Mesendoderm (in vitro differentiated cells): ENCODE data around the gene PLAAT3.
"Not testable (repeated sequence)": the region's sequence is repeated elsewhere in the genome, so short reads cannot be mapped to it uniquely, and the experiment has no call there.

Experiments used
- DNase-seq: peaks from one replicate; pipeline ENCODE4 v3.0.0; 2013
- H2AK5ac ChIP-seq: 2 replicates; pipeline ENCODE4 v1.6.1; 2013; ENCODE audit warnings: low read length, inconsistent platforms
- H2BK120ac ChIP-seq: 2 replicates; pipeline ENCODE4 v1.6.1; 2013; ENCODE audit warnings: low read depth, mild to moderate bottlenecking, low read length, moderate library complexity, mixed read lengths
- H2BK15ac ChIP-seq: replicated peaks from 2 replicates; pipeline ENCODE4 v1.6.1; 2013; ENCODE audit warnings: low read depth, mild to moderate bottlenecking, moderate library complexity
- H2BK5ac ChIP-seq: 2 replicates; pipeline ENCODE4 v1.6.1; 2013; ENCODE audit warnings: low read length, inconsistent platforms
- H3K18ac ChIP-seq: 2 replicates; pipeline ENCODE4 v1.6.1; 2013; ENCODE audit warnings: mild to moderate bottlenecking, low read length, mixed read lengths
- H3K23ac ChIP-seq: one replicate; pipeline ENCODE4 v1.6.1; 2013; ENCODE audit warnings: low read length
- H3K27ac ChIP-seq: 2 replicates; pipeline ENCODE4 v1.5.1; 2013; ENCODE audit warnings: low read depth, mild to moderate bottlenecking, inconsistent platforms, low read length, moderate library complexity
- H3K27me3 ChIP-seq: 2 replicates; pipeline ENCODE4 v1.6.1; 2013; ENCODE audit warnings: low read length, control low read depth, mild to moderate bottlenecking, inconsistent platforms; ENCODE audit not compliant: insufficient read depth, poor library complexity
- H3K36me3 ChIP-seq: 2 replicates; pipeline ENCODE4 v1.6.1; 2013; ENCODE audit warnings: low read length, inconsistent platforms; ENCODE audit not compliant: control insufficient read depth, insufficient read depth
- H3K4ac ChIP-seq: one replicate; pipeline ENCODE4 v1.6.1; 2013; ENCODE audit warnings: low read depth, mild to moderate bottlenecking, low read length, moderate library complexity
- H3K4me1 ChIP-seq: 2 replicates; pipeline ENCODE4 v1.6.1; 2013; ENCODE audit warnings: low read depth, low read length, inconsistent platforms; ENCODE audit not compliant: control insufficient read depth
- H3K4me2 ChIP-seq: 2 replicates; pipeline ENCODE4 v1.6.1; 2013; ENCODE audit warnings: low read length
- H3K4me3 ChIP-seq: 2 replicates; pipeline ENCODE4 v1.5.1; 2013; ENCODE audit warnings: mild to moderate bottlenecking, low read length
- H3K56ac ChIP-seq: one replicate; pipeline ENCODE4 v1.6.1; 2013; ENCODE audit warnings: low read length
- H3K79me1 ChIP-seq: 2 replicates; pipeline ENCODE4 v1.6.1; 2013; ENCODE audit warnings: low read length, inconsistent platforms
- H3K79me2 ChIP-seq: 2 replicates; pipeline ENCODE4 v1.6.1; 2013; ENCODE audit warnings: mild to moderate bottlenecking, low read length; ENCODE audit not compliant: control insufficient read depth, insufficient read depth
- H3K9ac ChIP-seq: 2 replicates; pipeline ENCODE4 v1.6.1; 2013; ENCODE audit warnings: low read length, inconsistent platforms
- H4K5ac ChIP-seq: one replicate; pipeline ENCODE4 v1.6.1; 2013; ENCODE audit warnings: low read length
- H4K8ac ChIP-seq: one replicate; pipeline ENCODE4 v1.6.1; 2013; ENCODE audit warnings: low read depth, mild to moderate bottlenecking, control low read depth, low read length, moderate library complexity
- WGBS: extraction: QIAGEN DNeasy Blood & Tissue Kit; methylation state at CpG from one replicate; pipeline ENCODE4 v1.1.7; 2013; ENCODE audit warnings: low lambda C conversion rate, missing lambda C conversion rate; ENCODE audit not compliant: insufficient coverage; ENCODE audit errors: extremely low coverage; 5-methylcytosine and 5-hydroxymethylcytosine counted together

PLAAT3 gene

GRCh38 chr11:63528156-63528555, 86.1 kb downstream of the PLAAT3 start:
- not testable (repeated sequence) for H3K79me2 ChIP-seq, H3K4me2 ChIP-seq, H2AK5ac ChIP-seq, H4K8ac ChIP-seq, H3K79me1 ChIP-seq, H3K23ac ChIP-seq, H3K4me3 ChIP-seq, H3K9ac ChIP-seq, H2BK15ac ChIP-seq, H2BK5ac ChIP-seq, H3K56ac ChIP-seq, H3K36me3 ChIP-seq, DNase-seq, H3K18ac ChIP-seq, H4K5ac ChIP-seq, H3K27me3 ChIP-seq, H2BK120ac ChIP-seq, H3K4ac ChIP-seq, H3K27ac ChIP-seq
- H3K4me1 ChIP-seq = peaks cover 10% of the 10 kb centered on the region
- no CpG with 5 or more reads among the region's 11 CpGs for WGBS

- Histone ChIP-seq H2AK5ac (no peak overlapping the region), H3K18ac (peak overlapping the region; percentile 92), H3K9ac (no peak overlapping the region), H3K79me1 (no peaks in the 10 kb centered on the region), H3K4me1 (peaks cover 5% of the 10 kb centered on the region), H2BK120ac (peak overlapping the region; percentile 61), H3K27me3 (no peaks in the 10 kb centered on the region), H3K23ac (no peak overlapping the region), H3K27ac (peak overlapping the region; percentile 38), H3K56ac (peak overlapping the region; percentile 60), H4K5ac (no peak overlapping the region), H3K36me3 (no peaks in the 10 kb centered on the region), H4K8ac (no peak overlapping the region), H3K4me3 (no peak overlapping the region), H3K4ac (peak overlapping the region; percentile 85), H3K79me2 (no peaks in the 10 kb centered on the region), H2BK15ac (peak overlapping the region; percentile 78), H3K4me2 (no peak overlapping the region), H2BK5ac (no peak overlapping the region)
- WGBS = no CpG with 5 or more reads among the region's 2 CpGs
- no peak for DNase-seq
These were observed 86.6 kb downstream of the PLAAT3 start for GRCh38 chr11:63527667-63528066.
